Panc1 (cell line): ENCODE results near the gene NUDT3.

Experiments
- SIN3A ChIP-seq: IDR thresholded peaks from 2 replicates; pipeline ENCODE4 v1.6.1; 2012; ENCODE audit warnings: low read depth, mild to moderate bottlenecking, low read length, moderate library complexity, borderline replicate concordance; ENCODE audit not compliant: insufficient read depth
- TCF7L2 ChIP-seq: IDR thresholded peaks from 2 replicates; pipeline ENCODE4 v1.6.1; 2011; ENCODE audit warnings: mild to moderate bottlenecking, low read depth, low read length, inconsistent platforms
- TF ChIP-seq, protein P1 (sequence below): fragments of 450-650 bp; IDR thresholded peaks from 2 replicates; pipeline ENCODE4 v1.5.1; 2017; ENCODE audit warnings: mild to moderate bottlenecking

DNA sequence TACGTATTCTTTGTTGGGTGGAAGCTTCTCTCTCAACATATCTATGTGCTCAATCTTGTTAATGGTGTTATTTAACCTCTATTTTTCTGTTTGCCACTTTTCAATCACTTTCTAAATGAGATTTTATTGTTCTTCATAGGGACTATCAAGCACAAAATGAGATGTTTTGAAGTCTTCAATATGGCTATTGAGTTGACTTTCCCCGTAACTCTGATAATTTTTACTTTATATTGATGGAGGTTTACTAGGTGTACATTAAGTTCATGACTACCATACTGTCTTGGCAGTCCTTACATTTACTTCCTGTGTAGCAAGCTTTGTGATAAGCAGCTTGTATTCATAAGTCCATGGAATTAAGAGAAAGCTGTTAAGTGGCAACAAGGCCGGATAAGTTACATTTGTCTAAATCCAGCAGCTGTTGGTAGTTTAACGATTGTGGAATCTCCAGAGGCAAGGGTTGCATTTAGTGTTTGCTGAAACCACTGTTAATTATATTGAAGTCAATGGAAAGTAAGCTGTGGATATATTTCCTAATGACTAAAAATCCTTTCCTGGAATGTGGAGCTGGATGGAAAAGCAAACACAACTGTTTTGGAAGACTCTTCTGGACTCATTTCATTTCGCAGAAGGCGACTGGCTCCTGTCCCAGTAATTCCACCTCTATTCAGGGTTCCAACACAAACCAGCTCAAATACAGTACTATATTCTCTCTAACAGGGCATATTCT lies 86.3 kb downstream of the NUDT3 start:
- TF ChIP-seq, protein P1, sequence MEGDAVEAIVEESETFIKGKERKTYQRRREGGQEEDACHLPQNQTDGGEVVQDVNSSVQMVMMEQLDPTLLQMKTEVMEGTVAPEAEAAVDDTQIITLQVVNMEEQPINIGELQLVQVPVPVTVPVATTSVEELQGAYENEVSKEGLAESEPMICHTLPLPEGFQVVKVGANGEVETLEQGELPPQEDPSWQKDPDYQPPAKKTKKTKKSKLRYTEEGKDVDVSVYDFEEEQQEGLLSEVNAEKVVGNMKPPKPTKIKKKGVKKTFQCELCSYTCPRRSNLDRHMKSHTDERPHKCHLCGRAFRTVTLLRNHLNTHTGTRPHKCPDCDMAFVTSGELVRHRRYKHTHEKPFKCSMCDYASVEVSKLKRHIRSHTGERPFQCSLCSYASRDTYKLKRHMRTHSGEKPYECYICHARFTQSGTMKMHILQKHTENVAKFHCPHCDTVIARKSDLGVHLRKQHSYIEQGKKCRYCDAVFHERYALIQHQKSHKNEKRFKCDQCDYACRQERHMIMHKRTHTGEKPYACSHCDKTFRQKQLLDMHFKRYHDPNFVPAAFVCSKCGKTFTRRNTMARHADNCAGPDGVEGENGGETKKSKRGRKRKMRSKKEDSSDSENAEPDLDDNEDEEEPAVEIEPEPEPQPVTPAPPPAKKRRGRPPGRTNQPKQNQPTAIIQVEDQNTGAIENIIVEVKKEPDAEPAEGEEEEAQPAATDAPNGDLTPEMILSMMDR: no peak
- TF ChIP-seq SIN3A (no peak), TCF7L2 (no peak)
